ENCODE data around the gene CTRB1.
"Not testable (repeated sequence)": the region's sequence is repeated elsewhere in the genome, so short reads cannot be mapped to it uniquely, and the experiment has no call there.

CTRB1 gene

DNA sequence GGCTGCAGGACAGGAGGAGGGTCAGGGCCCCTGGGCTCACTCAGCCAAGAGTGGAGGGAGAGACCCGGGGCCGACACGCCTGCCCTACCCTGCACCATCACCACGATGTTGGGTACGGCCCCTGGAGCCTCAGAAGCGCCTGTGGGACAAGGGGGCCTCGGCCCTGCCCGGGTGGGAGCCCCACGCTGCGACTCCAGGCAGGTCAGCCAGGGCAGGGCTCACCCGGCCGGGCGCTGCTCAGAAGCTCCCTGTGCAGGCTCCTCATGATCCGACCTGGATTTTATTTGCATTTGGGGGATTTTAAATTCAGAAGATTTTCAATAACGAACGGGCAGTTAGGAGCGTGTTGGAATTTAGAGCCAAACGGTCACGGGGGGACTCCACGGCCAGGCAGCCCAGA lies 13.9 kb upstream of the CTRB1 start:
- H3K27ac ChIP-seq (ENCODE audit: low read length); H3K27me3 ChIP-seq (ENCODE audit: control insufficient read depth in 1 of 2, insufficient read depth in 2 of 2, low read length in 2 of 2); H3K9ac ChIP-seq (ENCODE audit: low read length in 2 of 2); H3K4me1 ChIP-seq (ENCODE audit: control insufficient read depth, insufficient read depth, low read length); H3K9me3 ChIP-seq (ENCODE audit: control insufficient read depth in 2 of 2, low read length in 2 of 2); H3K36me3 ChIP-seq (ENCODE audit: control insufficient read depth in 2 of 2, insufficient read depth in 2 of 2, low read length in 2 of 2); H3K4me3 ChIP-seq (ENCODE audit: low read length in 2 of 2): not testable (repeated sequence)

GRCh38 chr16:75205438-75205837 lies 13.3 kb upstream of the CTRB1 start:
- not testable (repeated sequence) for H3K4me1 ChIP-seq (ENCODE audit: control insufficient read depth, insufficient read depth, low read length); H3K27me3 ChIP-seq (ENCODE audit: control insufficient read depth in 1 of 2, insufficient read depth in 2 of 2, low read length in 2 of 2); H3K36me3 ChIP-seq (ENCODE audit: control insufficient read depth in 2 of 2, insufficient read depth in 2 of 2, low read length in 2 of 2); H3K4me3 ChIP-seq (ENCODE audit: low read length in 2 of 2); H3K9ac ChIP-seq (ENCODE audit: low read length in 2 of 2); H3K9me3 ChIP-seq (ENCODE audit: control insufficient read depth in 2 of 2, low read length in 2 of 2); H3K27ac ChIP-seq (ENCODE audit: low read length)

DNA sequence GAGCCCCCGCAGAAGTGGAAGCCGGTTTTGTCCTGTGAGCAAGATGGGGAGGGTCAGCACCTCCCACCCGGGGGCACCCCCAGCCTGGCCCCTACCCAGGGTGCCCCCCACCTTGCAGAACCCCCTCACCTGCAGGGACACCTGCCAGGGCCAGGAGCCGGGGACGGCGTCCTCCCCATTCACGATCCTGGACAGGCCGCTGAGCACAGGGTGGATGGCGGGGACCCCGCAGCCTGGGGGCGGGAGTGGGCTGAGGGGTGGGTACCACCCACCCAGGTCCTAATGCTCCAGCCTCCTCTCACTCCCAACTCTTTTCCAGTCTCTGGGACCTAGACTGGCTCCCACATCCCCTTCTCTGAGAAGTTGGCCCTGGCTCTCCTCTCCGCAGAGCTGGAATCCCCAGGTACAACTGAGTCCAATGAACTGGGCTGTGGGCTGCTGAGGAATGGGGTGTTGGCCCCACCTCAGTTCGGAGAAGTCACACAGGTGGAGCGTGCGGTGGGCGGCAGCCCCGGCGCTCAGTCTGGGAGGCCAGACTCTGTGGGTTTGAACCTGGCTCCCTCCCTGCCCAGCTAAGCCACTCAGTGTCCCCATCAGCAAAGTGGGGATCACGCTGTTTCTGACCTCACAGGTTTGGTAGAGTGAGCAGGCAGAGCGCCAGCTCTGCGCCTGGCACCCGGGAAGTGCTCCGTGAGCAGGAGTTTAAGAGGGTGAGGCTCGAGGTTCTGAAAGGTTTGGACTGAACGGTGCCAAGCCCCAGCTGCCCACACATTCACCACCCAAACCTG lies 12.6 kb upstream of the CTRB1 start:
- not testable (repeated sequence) for H3K9me3 ChIP-seq (ENCODE audit: control insufficient read depth in 2 of 2, low read length in 2 of 2); H3K4me3 ChIP-seq (ENCODE audit: low read length in 2 of 2); H3K36me3 ChIP-seq (ENCODE audit: control insufficient read depth in 2 of 2, insufficient read depth in 2 of 2, low read length in 2 of 2); H3K9ac ChIP-seq (ENCODE audit: low read length in 2 of 2); H3K4me1 ChIP-seq (ENCODE audit: control insufficient read depth, insufficient read depth, low read length); H3K27ac ChIP-seq (ENCODE audit: low read length); H3K27me3 ChIP-seq (ENCODE audit: control insufficient read depth in 1 of 2, insufficient read depth in 2 of 2, low read length in 2 of 2)

DNA sequence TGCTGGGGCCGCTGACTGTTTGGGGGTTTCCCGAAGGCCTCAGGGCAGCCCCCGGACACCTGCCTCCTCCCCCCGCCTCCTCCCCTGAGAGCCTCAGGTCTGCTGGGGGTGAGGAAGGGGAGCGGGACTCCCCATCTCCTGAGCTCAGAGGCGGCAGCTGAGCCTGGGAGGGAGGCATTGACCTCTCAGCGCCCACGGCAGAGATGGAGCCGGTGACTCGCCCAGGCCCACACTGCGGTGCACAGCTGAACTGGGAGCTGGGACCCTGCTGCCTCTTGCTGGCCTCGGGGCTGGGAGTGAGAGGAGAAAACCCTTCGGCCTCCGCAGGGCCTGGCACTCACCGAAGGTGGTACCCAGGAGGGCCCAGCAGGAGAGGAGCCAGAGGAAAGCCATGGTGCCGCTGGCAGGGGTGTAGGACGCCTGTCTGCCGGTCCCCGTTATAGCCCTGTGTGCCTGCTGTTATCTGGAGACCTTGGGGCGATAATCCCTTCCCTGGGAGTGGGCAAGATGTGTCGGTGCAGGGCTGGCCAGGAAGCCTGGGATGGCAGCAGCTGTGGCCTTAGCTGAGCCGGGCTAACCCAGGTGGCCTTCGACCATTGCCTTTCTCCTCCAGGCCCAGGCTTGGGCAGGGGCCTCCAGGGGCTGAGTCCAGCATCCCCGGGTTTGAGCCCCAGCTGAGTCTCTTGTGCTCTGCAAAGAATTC lies 11.9 kb upstream of the CTRB1 start, which contains the start of gene CTRB2:
CTRB2 (minus strand) TSS at position 413 of the 703 bp plus-strand sequence; CDS start at position 393, 20 bp downstream.
- Histone ChIP-seq H3K4me3 (ENCODE audit: low read length in 2 of 2) (no peak within 1 kb of the TSS), H3K4me1 (ENCODE audit: control insufficient read depth, insufficient read depth, low read length) (no peaks in the 10 kb centered on the region), H3K36me3 (ENCODE audit: control insufficient read depth in 2 of 2, insufficient read depth in 2 of 2, low read length in 2 of 2) (no peaks in the 10 kb centered on the region), H3K27ac (ENCODE audit: low read length) (no peak within 1 kb of the TSS), H3K9me3 (ENCODE audit: control insufficient read depth in 2 of 2, low read length in 2 of 2) (no peaks in the 10 kb centered on the region), H3K27me3 (ENCODE audit: control insufficient read depth in 1 of 2, insufficient read depth in 2 of 2, low read length in 2 of 2) (no peaks in the 10 kb centered on the region), H3K9ac (ENCODE audit: low read length in 2 of 2) (no peak within 1 kb of the TSS)

- Histone ChIP-seq H3K27ac (ENCODE audit: low read length) (no peak overlapping the region), H3K9ac (ENCODE audit: low read length in 2 of 2) (no peak overlapping the region)
Observed at GRCh38 chr16:75207831-75208230, 11.0 kb upstream of the CTRB1 start.

GRCh38 chr16:75208242-75208825 lies 10.5 kb upstream of the CTRB1 start:
- Histone ChIP-seq H3K27me3 (ENCODE audit: control insufficient read depth in 1 of 2, insufficient read depth in 2 of 2, low read length in 2 of 2) (no peaks in the 10 kb centered on the region), H3K9ac (ENCODE audit: low read length in 2 of 2) (no peak overlapping the region), H3K27ac (ENCODE audit: low read length) (no peak overlapping the region), H3K4me3 (ENCODE audit: low read length in 2 of 2) (no peak overlapping the region), H3K4me1 (ENCODE audit: control insufficient read depth, insufficient read depth, low read length) (no peaks in the 10 kb centered on the region), H3K9me3 (ENCODE audit: control insufficient read depth in 2 of 2, low read length in 2 of 2) (no peaks in the 10 kb centered on the region), H3K36me3 (ENCODE audit: control insufficient read depth in 2 of 2, insufficient read depth in 2 of 2, low read length in 2 of 2) (no peaks in the 10 kb centered on the region)

More at GRCh38 chr16:75207831-75208230, 11.0 kb upstream of the CTRB1 start:
- Histone ChIP-seq H3K4me3 (ENCODE audit: low read length in 2 of 2) (no peak overlapping the region), H3K4me1 (ENCODE audit: control insufficient read depth, insufficient read depth, low read length) (no peaks in the 10 kb centered on the region), H3K9me3 (ENCODE audit: control insufficient read depth in 2 of 2, low read length in 2 of 2) (no peaks in the 10 kb centered on the region), H3K36me3 (ENCODE audit: control insufficient read depth in 2 of 2, insufficient read depth in 2 of 2, low read length in 2 of 2) (no peaks in the 10 kb centered on the region), H3K27me3 (ENCODE audit: control insufficient read depth in 1 of 2, insufficient read depth in 2 of 2, low read length in 2 of 2) (no peaks in the 10 kb centered on the region)

DNA sequence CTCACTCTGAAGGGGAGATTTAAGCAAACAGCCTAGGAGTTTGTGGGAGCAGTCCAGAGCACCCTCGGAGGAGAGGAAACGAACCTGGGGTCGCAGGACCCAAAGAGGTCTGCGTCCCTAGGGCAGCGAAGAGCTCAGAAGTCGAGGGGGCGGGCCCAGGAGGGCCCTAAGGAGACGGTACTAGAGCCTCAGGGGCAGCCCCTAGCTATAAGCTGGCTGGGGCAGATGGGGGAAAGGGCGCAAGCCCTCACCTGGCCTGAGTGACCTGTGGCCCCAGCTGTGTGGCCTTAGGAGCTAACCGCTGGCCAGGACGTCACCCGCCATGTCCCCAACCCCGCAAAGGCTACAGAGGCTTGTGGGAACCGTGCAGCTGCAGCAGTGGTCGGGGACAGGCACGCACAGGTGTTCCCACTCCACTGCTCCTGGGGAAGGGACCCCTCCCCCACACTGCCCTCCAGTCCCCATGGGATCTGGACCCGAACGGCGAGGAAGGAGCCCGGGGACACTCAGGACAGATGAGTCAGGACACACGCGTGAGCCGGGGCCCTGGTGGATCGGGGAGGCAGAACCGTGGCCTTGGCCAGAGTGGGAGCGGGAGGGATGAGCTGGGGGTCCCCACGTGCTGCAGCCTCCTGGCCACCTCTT lies 9.8 kb upstream of the CTRB1 start:
- Histone ChIP-seq H3K27ac (ENCODE audit: low read length) (no peak overlapping the region), H3K4me3 (ENCODE audit: low read length in 2 of 2) (no peak overlapping the region), H3K36me3 (ENCODE audit: control insufficient read depth in 2 of 2, insufficient read depth in 2 of 2, low read length in 2 of 2) (no peaks in the 10 kb centered on the region), H3K27me3 (ENCODE audit: control insufficient read depth in 1 of 2, insufficient read depth in 2 of 2, low read length in 2 of 2) (no peaks in the 10 kb centered on the region), H3K9me3 (ENCODE audit: control insufficient read depth in 2 of 2, low read length in 2 of 2) (no peaks in the 10 kb centered on the region), H3K9ac (ENCODE audit: low read length in 2 of 2) (no peak overlapping the region), H3K4me1 (ENCODE audit: control insufficient read depth, insufficient read depth, low read length) (no peaks in the 10 kb centered on the region)

GRCh38 chr16:75209514-75209913 lies 9.3 kb upstream of the CTRB1 start:
- H3K9ac ChIP-seq (ENCODE audit: low read length in 2 of 2) = not testable (repeated sequence)

GRCh38 chr16:75209944-75210343 lies 8.8 kb upstream of the CTRB1 start:
- H3K9me3 ChIP-seq (ENCODE audit: control insufficient read depth in 2 of 2, low read length in 2 of 2) = no peaks in the 10 kb centered on the region
- no peak overlapping the region for H3K27ac ChIP-seq (ENCODE audit: low read length)

More at GRCh38 chr16:75209514-75209913, 9.3 kb upstream of the CTRB1 start:
- H3K27me3 ChIP-seq (ENCODE audit: control insufficient read depth in 1 of 2, insufficient read depth in 2 of 2, low read length in 2 of 2); H3K4me1 ChIP-seq (ENCODE audit: control insufficient read depth, insufficient read depth, low read length); H3K27ac ChIP-seq (ENCODE audit: low read length); H3K4me3 ChIP-seq (ENCODE audit: low read length in 2 of 2); H3K9me3 ChIP-seq (ENCODE audit: control insufficient read depth in 2 of 2, low read length in 2 of 2); H3K36me3 ChIP-seq (ENCODE audit: control insufficient read depth in 2 of 2, insufficient read depth in 2 of 2, low read length in 2 of 2): not testable (repeated sequence)

GRCh38 chr16:75211286-75211685 lies 7.5 kb upstream of the CTRB1 start:
- H3K27me3 ChIP-seq (ENCODE audit: control insufficient read depth in 1 of 2, insufficient read depth in 2 of 2, low read length in 2 of 2); H3K4me1 ChIP-seq (ENCODE audit: control insufficient read depth, insufficient read depth, low read length); H3K9ac ChIP-seq (ENCODE audit: low read length in 2 of 2); H3K9me3 ChIP-seq (ENCODE audit: control insufficient read depth in 2 of 2, low read length in 2 of 2); H3K27ac ChIP-seq (ENCODE audit: low read length); H3K36me3 ChIP-seq (ENCODE audit: control insufficient read depth in 2 of 2, insufficient read depth in 2 of 2, low read length in 2 of 2); H3K4me3 ChIP-seq (ENCODE audit: low read length in 2 of 2): not testable (repeated sequence)

More at GRCh38 chr16:75209944-75210343, 8.8 kb upstream of the CTRB1 start:
- Histone ChIP-seq H3K36me3 (ENCODE audit: control insufficient read depth in 2 of 2, insufficient read depth in 2 of 2, low read length in 2 of 2) (no peaks in the 10 kb centered on the region), H3K27me3 (ENCODE audit: control insufficient read depth in 1 of 2, insufficient read depth in 2 of 2, low read length in 2 of 2) (no peaks in the 10 kb centered on the region), H3K4me3 (ENCODE audit: low read length in 2 of 2) (no peak overlapping the region), H3K9ac (ENCODE audit: low read length in 2 of 2) (no peak overlapping the region), H3K4me1 (ENCODE audit: control insufficient read depth, insufficient read depth, low read length) (no peaks in the 10 kb centered on the region)

Measured in stomach smooth muscle (tissue), 2 donors.